Dedifferentiated amniotic fluid mesenchymal stem cell (primary cell): ENCODE measurements around the gene SMG1.
"Not testable (repeated sequence)": the region's sequence is repeated elsewhere in the genome, so short reads cannot be mapped to it uniquely, and the experiment has no call there.

Source experiments
- DNase-seq: peaks from one replicate; pipeline ENCODE4 v3.0.0-alpha.2; 2016; ENCODE audit errors: extremely low spot score

The SMG1 gene

GRCh38 chr16:18800293-18800692 is 125.9 kb downstream of the SMG1 start:
- DNase-seq, result no peak

DNA sequence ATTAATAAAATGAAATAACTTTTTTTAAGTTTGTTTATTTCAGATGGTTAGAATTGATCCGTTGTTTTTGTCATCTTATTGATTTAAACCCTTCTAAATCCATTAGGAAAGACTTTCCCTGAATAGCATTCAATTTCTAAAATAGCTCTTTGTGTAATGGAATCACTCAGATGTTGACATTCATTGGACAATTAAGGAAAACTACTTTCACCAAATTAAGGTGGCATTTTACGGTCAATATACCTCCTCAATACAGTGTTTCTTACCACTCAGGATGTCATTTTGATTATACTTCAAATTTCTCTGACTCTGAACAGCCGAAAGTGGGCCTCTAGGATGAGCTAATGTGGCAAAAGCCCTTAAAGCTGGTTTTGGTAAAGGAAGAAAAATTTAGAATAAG is 126.7 kb downstream of the SMG1 start:
- no peak for DNase-seq

GRCh38 chr16:18797746-18798145 is 128.5 kb downstream of the SMG1 start:
- no peak for DNase-seq

GRCh38 chr16:18796377-18796776 is 129.8 kb downstream of the SMG1 start:
- no peak for DNase-seq

GRCh38 chr16:18792836-18793433 is 133.3 kb downstream of the SMG1 start:
- DNase-seq, result no peak

GRCh38 chr16:18789850-18790706 is 136.1 kb downstream of the SMG1 start, which contains the start of gene RPS15A:
Gene RPS15A (minus strand): TSS chr16:18790334. CDS start chr16:18789113, 1,221 bp downstream.
- peak; percentile 98 for DNase-seq

DNA sequence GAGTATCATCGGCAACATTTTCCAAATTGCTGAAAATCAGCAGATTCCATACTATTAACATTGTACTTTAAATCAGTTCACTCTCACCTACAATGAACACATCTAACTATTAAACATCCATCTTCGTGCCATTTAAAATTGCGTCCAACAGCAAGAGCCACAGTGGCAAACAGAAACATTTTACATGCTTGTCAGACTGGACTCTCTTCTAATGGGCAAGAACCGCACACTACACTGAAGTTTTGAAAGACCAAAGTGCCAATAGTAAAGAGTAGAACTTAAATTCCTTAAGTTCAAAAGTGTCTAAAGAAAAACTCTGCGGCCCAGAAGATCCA is 136.7 kb downstream of the SMG1 start:
- no peak for DNase-seq

GRCh38 chr16:18788828-18789514 is 137.2 kb downstream of the SMG1 start:
- DNase-seq, result no peak

DNA sequence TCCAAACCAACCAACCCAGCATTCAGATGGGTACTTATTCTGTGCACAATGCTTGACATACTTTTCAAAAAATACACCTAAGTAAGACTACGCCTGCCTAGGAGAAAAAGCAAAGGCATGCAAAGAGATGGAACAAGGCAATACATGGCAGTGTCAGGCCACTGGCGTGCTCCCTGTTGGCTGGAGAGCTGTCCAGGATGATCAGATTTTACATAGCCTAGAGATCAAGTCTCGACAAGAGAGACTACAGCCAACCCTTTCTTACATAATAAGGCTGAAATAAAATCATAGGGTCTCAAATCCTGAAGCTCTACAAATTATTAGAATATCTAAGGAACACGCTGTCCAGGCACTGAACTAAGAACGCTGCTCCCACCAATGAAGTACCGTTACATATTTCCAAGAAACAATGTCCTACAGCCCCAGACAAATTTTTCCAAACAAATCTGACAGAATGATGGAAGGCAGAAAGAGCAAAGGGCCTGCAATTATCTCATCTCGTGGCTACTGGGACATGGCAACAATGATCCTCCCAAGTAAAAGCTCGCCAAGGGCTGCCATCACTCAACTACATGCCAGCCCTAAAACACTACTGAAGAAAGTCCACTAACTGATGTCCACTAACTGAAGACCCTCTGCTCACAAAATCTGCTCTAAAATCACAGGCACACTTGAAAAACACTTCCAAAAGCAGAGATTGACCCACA is 141.1 kb downstream of the SMG1 start:
- no peak for DNase-seq

- no peak for DNase-seq
Observed at GRCh38 chr16:18783430-18784341, 142.5 kb downstream of the SMG1 start.

GRCh38 chr16:18782697-18783429 is 143.3 kb downstream of the SMG1 start:
- no peak for DNase-seq

DNA sequence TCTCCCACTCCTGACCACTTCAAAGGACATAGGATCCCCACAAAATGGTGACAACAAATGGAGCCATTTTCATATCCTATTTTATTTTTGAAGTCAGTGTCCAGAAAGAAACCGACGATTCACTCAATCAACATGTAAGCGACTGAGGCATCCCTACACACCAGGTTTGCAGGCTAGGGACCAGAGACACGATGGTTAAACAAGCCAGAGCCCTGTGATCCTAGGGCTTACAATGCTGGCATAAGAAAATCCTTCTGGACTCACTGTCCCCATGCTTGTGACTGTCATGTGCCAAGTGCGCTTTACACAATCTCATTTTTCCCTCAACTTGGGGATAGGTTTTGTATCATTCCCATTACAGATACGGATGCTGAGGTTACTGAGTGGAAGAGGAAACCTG is 145.0 kb downstream of the SMG1 start:
- not testable (repeated sequence) for DNase-seq

DNA sequence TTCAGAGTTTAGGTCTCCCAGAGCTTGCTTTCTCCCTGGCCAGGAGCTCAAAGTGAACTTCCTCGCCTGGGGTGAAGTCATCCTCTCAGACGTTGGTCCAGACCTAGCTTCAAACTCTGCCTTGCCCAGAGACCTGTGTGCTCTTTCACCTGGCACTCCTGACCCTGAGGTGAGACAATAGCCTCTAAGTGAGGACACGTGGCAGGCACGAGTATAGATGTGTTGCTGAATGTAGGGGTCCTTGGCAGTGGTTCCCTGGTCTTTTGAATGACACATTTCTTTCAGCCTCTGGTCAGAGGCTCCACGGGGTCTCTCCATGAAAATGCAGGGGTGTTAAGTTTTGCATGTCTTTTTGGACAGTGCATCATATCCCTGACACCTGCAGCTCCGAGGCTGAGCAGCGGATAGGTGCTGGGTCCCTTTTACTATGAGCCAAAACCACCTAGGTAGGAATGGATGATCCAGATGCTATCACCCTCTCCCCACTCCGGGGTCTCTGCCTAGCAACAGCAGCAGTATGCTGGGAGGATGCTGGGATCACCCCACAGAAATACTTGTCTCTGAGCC is 145.7 kb downstream of the SMG1 start:
- not testable (repeated sequence) for DNase-seq

GRCh38 chr16:18777664-18778063 is 148.5 kb downstream of the SMG1 start:
- not testable (repeated sequence) for DNase-seq

DNA sequence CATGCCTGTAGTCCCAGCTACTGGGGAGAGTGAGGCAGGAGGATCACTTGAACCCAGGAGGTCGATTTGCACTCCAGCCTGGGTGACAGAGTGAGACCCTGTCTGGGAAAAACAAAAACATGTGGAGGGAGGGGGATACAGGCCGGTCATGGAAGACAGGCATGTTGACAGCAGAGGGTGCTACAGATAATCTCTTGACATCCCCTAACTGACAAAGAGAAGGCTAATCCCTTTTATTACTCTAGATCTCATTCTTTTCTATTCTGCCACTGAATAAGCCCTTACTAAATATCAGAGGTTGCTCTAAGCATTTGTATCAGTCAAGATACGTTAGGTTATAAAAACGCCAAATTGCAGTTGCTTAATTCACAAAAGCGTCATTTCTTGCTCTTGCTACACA is 149.9 kb downstream of the SMG1 start:
- not testable (repeated sequence) for DNase-seq

DNA sequence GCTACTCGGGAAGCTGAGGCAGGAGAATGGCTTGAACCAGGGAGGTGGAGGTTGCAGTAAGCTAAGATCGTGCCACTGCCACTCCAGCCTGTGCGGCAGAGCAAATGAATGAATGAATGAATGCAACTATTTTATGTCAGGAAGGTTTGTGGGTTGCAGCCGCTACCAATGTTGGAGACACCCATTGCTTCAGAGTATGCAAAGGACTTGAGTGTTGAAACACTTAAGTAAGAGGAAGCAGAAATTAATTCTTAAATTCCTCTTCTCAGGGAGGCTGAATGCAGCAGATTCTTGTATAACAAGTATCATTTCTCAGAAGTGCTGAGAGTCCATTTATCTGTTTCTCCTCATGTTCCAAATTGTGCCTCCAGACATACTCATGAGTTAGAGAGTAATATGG is 151.6 kb downstream of the SMG1 start:
- DNase-seq, result not testable (repeated sequence)

DNA sequence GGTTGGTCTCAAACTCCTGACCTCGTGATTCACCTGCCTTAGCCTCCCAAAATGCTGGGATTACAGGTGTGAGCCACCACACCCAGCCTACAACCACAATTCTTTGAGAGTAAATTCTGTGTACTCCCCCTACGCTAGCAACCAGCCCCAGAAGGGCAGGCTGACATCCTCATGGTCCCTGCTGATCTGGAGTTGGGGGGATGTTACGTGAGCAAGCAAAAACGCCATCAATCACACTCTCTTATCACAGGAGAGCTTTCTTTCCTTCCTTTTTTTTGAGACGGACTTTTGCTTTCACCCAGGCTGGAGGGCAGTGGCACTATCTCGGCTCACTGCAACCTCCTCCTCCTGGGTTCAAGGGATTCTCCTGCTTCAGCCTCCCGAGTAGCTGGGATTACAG is 154.0 kb downstream of the SMG1 start:
- not testable (repeated sequence) for DNase-seq

DNA sequence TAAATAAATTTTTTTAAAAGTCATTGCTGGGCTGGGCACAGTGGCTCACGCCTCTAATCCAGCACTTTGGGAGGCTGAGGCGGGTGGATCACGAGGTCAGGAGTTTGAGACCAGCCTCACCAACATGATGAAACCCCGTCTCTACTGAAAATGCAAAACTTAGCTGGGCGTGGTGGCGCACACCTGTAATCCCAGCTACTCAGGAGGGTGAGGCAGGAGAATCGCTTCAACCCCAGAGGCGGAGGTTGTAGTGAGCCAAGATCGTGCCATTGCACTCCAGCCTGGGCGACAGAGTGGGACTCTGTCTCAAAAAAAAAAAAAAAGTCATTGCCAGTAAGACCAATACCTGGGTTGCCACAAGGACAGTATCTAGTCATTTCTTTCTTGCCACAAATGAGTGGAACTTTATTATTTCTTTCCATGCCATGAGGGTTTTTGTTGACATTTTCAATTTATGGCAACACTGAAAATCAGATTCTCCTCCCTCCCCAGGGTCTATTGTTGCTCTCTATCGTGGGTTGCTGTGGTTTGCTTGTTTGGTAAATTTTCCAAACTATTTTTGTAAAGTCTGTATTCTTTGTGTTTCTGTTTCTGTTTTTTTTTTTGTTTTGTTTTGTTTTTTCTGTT is 155.8 kb downstream of the SMG1 start:
- DNase-seq, result not testable (repeated sequence)

GRCh38 chr16:18767217-18767616 is 159.0 kb downstream of the SMG1 start:
- not testable (repeated sequence) for DNase-seq
